Measurements from ENCODE around the gene SETD7. TPM values are rescaled to one million over a fixed set of nuclear protein-coding genes. Genes with fewer than 3 reads are reported as not detected.

SETD7 gene
- total and polyA plus RNA-seq, 2 of the 8 experiments (the other 6 are each of a cell fraction or from before 2014, with no cell fraction given), result 1.5 to 4.6 TPM

DNA sequence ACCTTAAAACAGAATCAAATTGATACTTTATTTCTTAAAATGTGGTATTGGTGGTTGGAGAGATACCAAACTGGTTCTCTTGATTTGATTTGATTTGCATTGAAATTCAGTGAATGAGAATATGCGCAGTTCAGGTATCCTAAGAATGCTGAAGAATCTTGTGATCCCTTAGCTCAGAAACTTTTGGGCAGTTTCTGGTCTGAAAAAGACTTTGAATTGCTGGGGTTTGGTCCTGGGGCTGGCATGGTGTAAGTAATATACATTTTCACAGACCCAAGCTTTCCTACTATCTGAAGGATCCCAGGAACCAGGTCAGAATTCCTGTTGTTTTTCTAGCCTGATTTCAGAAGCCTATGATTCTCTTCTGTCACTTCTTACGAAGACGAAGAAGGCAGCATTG lies 95.5 kb downstream of the SETD7 start (continued):
- TF ChIP-seq, protein P1, sequence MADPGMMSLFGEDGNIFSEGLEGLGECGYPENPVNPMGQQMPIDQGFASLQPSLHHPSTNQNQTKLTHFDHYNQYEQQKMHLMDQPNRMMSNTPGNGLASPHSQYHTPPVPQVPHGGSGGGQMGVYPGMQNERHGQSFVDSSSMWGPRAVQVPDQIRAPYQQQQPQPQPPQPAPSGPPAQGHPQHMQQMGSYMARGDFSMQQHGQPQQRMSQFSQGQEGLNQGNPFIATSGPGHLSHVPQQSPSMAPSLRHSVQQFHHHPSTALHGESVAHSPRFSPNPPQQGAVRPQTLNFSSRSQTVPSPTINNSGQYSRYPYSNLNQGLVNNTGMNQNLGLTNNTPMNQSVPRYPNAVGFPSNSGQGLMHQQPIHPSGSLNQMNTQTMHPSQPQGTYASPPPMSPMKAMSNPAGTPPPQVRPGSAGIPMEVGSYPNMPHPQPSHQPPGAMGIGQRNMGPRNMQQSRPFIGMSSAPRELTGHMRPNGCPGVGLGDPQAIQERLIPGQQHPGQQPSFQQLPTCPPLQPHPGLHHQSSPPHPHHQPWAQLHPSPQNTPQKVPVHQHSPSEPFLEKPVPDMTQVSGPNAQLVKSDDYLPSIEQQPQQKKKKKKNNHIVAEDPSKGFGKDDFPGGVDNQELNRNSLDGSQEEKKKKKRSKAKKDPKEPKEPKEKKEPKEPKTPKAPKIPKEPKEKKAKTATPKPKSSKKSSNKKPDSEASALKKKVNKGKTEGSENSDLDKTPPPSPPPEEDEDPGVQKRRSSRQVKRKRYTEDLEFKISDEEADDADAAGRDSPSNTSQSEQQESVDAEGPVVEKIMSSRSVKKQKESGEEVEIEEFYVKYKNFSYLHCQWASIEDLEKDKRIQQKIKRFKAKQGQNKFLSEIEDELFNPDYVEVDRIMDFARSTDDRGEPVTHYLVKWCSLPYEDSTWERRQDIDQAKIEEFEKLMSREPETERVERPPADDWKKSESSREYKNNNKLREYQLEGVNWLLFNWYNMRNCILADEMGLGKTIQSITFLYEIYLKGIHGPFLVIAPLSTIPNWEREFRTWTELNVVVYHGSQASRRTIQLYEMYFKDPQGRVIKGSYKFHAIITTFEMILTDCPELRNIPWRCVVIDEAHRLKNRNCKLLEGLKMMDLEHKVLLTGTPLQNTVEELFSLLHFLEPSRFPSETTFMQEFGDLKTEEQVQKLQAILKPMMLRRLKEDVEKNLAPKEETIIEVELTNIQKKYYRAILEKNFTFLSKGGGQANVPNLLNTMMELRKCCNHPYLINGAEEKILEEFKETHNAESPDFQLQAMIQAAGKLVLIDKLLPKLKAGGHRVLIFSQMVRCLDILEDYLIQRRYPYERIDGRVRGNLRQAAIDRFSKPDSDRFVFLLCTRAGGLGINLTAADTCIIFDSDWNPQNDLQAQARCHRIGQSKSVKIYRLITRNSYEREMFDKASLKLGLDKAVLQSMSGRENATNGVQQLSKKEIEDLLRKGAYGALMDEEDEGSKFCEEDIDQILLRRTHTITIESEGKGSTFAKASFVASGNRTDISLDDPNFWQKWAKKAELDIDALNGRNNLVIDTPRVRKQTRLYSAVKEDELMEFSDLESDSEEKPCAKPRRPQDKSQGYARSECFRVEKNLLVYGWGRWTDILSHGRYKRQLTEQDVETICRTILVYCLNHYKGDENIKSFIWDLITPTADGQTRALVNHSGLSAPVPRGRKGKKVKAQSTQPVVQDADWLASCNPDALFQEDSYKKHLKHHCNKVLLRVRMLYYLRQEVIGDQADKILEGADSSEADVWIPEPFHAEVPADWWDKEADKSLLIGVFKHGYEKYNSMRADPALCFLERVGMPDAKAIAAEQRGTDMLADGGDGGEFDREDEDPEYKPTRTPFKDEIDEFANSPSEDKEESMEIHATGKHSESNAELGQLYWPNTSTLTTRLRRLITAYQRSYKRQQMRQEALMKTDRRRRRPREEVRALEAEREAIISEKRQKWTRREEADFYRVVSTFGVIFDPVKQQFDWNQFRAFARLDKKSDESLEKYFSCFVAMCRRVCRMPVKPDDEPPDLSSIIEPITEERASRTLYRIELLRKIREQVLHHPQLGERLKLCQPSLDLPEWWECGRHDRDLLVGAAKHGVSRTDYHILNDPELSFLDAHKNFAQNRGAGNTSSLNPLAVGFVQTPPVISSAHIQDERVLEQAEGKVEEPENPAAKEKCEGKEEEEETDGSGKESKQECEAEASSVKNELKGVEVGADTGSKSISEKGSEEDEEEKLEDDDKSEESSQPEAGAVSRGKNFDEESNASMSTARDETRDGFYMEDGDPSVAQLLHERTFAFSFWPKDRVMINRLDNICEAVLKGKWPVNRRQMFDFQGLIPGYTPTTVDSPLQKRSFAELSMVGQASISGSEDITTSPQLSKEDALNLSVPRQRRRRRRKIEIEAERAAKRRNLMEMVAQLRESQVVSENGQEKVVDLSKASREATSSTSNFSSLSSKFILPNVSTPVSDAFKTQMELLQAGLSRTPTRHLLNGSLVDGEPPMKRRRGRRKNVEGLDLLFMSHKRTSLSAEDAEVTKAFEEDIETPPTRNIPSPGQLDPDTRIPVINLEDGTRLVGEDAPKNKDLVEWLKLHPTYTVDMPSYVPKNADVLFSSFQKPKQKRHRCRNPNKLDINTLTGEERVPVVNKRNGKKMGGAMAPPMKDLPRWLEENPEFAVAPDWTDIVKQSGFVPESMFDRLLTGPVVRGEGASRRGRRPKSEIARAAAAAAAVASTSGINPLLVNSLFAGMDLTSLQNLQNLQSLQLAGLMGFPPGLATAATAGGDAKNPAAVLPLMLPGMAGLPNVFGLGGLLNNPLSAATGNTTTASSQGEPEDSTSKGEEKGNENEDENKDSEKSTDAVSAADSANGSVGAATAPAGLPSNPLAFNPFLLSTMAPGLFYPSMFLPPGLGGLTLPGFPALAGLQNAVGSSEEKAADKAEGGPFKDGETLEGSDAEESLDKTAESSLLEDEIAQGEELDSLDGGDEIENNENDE (IDR thresholded peaks at IDR 0.05; ENCODE audit: insufficient replicate concordance, low read length), result peak; percentile 42
- no peak for TF ChIP-seq EP300 (IDR thresholded peaks at IDR 0.05; ENCODE audit: borderline replicate concordance in 1 of 2, low read depth in 2 of 2, low read length in 2 of 2)

Measured in H1 (cell line).